ENCODE measurements around the gene BFSP2.
"Not testable (repeated sequence)": the region's sequence is repeated elsewhere in the genome, so short reads cannot be mapped to it uniquely, and the experiment has no call there.

The BFSP2 gene

GRCh38 chr3:133489466-133490085 lies 89.7 kb downstream of the BFSP2 start:
- Mint-ChIP-seq H3K4me3 (no peak overlapping the region), H3K9me3 (peaks cover 36% of the 10 kb centered on the region)
- no peak for DNase-seq

GRCh38 chr3:133490468-133491351 lies 90.9 kb downstream of the BFSP2 start:
- peaks cover 5% of the 10 kb centered on the region for H3K36me3 Mint-ChIP-seq (ENCODE audit: low read depth)
- peaks cover 25% of the 10 kb centered on the region for H3K9me3 Mint-ChIP-seq
- H3K27ac Mint-ChIP-seq, result no peak overlapping the region
- no peak for DNase-seq
- no peak overlapping the region for H3K4me3 Mint-ChIP-seq
- H3K4me1 Mint-ChIP-seq, result peaks cover 24% of the 10 kb centered on the region
- H3K27me3 Mint-ChIP-seq (ENCODE audit: low read depth, poor library complexity), result no peaks in the 10 kb centered on the region
- TF ChIP-seq CTCF (IDR thresholded peaks at IDR 0.05), result no peak

More at GRCh38 chr3:133489466-133490085, 89.7 kb downstream of the BFSP2 start:
- TF ChIP-seq CTCF (IDR thresholded peaks at IDR 0.05), result no peak
- H3K4me1 Mint-ChIP-seq, result peaks cover 24% of the 10 kb centered on the region
- peak overlapping the region; percentile 52 for H3K27ac Mint-ChIP-seq
- H3K36me3 Mint-ChIP-seq (ENCODE audit: low read depth), result peaks cover 12% of the 10 kb centered on the region
- H3K27me3 Mint-ChIP-seq (ENCODE audit: low read depth, poor library complexity), result no peaks in the 10 kb centered on the region

- Mint-ChIP-seq H3K9me3 (peaks cover 23% of the 10 kb centered on the region), H3K4me1 (peaks cover 24% of the 10 kb centered on the region), H3K27me3 (ENCODE audit: low read depth, poor library complexity) (no peaks in the 10 kb centered on the region), H3K36me3 (ENCODE audit: low read depth) (peaks cover 3% of the 10 kb centered on the region), H3K27ac (no peak overlapping the region), H3K4me3 (no peak overlapping the region)
- no peak for TF ChIP-seq CTCF (IDR thresholded peaks at IDR 0.05)
- no peak for DNase-seq
These were observed 91.7 kb downstream of the BFSP2 start for GRCh38 chr3:133491481-133492059.

GRCh38 chr3:133492159-133492741 lies 92.4 kb downstream of the BFSP2 start:
- no peak for DNase-seq
- TF ChIP-seq CTCF (IDR thresholded peaks at IDR 0.05), result no peak
- H3K27ac Mint-ChIP-seq, result no peak overlapping the region

GRCh38 chr3:133494469-133494868 lies 94.6 kb downstream of the BFSP2 start:
- Mint-ChIP-seq H3K36me3 (ENCODE audit: low read depth) (no peaks in the 10 kb centered on the region), H3K4me1 (peaks cover 8% of the 10 kb centered on the region), H3K4me3 (no peak overlapping the region), H3K27ac (no peak overlapping the region), H3K27me3 (ENCODE audit: low read depth, poor library complexity) (no peaks in the 10 kb centered on the region), H3K9me3 (peaks cover under 1% of the 10 kb centered on the region)
- DNase-seq, result peak; percentile 47
- TF ChIP-seq CTCF (IDR thresholded peaks at IDR 0.05), result peak; percentile 26

More at GRCh38 chr3:133492159-133492741, 92.4 kb downstream of the BFSP2 start:
- Mint-ChIP-seq H3K27me3 (ENCODE audit: low read depth, poor library complexity) (no peaks in the 10 kb centered on the region), H3K4me1 (peaks cover 24% of the 10 kb centered on the region), H3K9me3 (peaks cover 19% of the 10 kb centered on the region), H3K4me3 (no peak overlapping the region), H3K36me3 (ENCODE audit: low read depth) (no peaks in the 10 kb centered on the region)

- H3K27ac Mint-ChIP-seq; H3K27me3 Mint-ChIP-seq (ENCODE audit: low read depth, poor library complexity); DNase-seq; H3K36me3 Mint-ChIP-seq (ENCODE audit: low read depth); H3K9me3 Mint-ChIP-seq; H3K4me3 Mint-ChIP-seq: not testable (repeated sequence)
- H3K4me1 Mint-ChIP-seq, result peaks cover 19% of the 10 kb centered on the region
These were observed 102.7 kb downstream of the BFSP2 start for GRCh38 chr3:133502542-133502941.

All from nephron progenitor cell (in vitro differentiated cells).